Erythroblast (primary cell): Measurements from ENCODE around the gene GPR15LG.

Experiments
- GATA1 ChIP-seq: IDR thresholded peaks from 2 replicates; pipeline ENCODE4 v1.6.1; 2011; ENCODE audit warnings: low read depth, mild to moderate bottlenecking, control low read depth, low read length, moderate library complexity
- POLR2A ChIP-seq: IDR thresholded peaks from 2 replicates; pipeline ENCODE4 v1.6.1; 2011; ENCODE audit warnings: mild to moderate bottlenecking, low read length

- TF ChIP-seq POLR2A: no peak
- no peak for TF ChIP-seq GATA1
Measured at GRCh38 chr10:84204610-84205009, 31.0 kb downstream of the GPR15LG start.
